Neutrophil (primary cell): Measurements from ENCODE around the gene TSPAN1.

Experiments
- H3K27ac ChIP-seq: fragments of 200-600 bp; sonication (generic); 2 replicates; pipeline ENCODE4 v1.5.1; 2016; ENCODE audit warnings: mild to moderate bottlenecking, moderate library complexity
- H3K27me3 ChIP-seq: fragments of 200-600 bp; sonication (generic); 2 replicates; pipeline ENCODE4 v1.6.0; 2016; ENCODE audit warnings: mild to moderate bottlenecking
- H3K36me3 ChIP-seq: fragments of 200-600 bp; sonication (generic); 2 replicates; pipeline ENCODE4 v1.5.1; 2017
- H3K4me1 ChIP-seq, 2 experiments: fragments of 200-600 bp in 1 of 2; sonication (generic) in 1 of 2; 1 replicate in 1 of 2; 2 replicates in 1 of 2; pipeline versions ENCODE4 v1.5.1 to v1.6.1; 2013 to 2016; ENCODE audit warnings: low read depth in 1 of 2, low read length in 1 of 2, mild to moderate bottlenecking in 1 of 2, moderate library complexity in 1 of 2; ENCODE audit not compliant: control insufficient read depth in 1 of 2, insufficient read depth in 1 of 2
- H3K4me3 ChIP-seq, 2 experiments: fragments of 200-600 bp in 1 of 2; sonication (generic) in 1 of 2; 1 replicate in 1 of 2; 2 replicates in 1 of 2; pipeline ENCODE4 v1.5.1; 2013 to 2016; ENCODE audit warnings: low read depth in 1 of 2, low read length in 1 of 2, mild to moderate bottlenecking in 1 of 2, moderate library complexity in 1 of 2
- H3K9me3 ChIP-seq: fragments of 200-600 bp; sonication (generic); 2 replicates; pipeline ENCODE4 v1.5.1; 2016
- TF ChIP-seq, protein P1 (sequence below): fragments of 200-600 bp; sonication (generic); IDR thresholded peaks from 2 replicates; pipeline ENCODE4 v1.5.1; 2016; ENCODE audit warnings: antibody characterized with exemption

TSPAN1 gene

DNA sequence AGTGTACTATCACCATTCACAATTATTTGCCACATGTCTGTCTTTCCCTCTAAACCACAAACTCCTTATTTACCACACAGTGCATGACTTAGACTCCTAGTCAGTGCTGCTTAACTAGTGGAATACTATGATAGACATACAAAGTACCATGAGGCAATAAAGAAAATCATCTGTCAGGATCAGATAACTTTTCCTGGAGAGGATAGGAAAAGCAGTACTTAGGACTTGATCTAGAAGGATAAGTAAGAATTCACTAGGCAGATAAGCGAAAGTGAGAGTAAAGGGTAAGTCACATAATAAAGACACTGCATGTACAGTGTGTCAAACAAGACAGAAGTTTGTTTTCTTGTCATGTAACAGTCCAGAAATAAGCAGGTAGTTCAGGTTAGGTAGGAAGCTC lies 21.2 kb upstream of the TSPAN1 start:
- Histone ChIP-seq H3K27me3 (no peaks in the 10 kb centered on the region), H3K9me3 (no peaks in the 10 kb centered on the region), H3K4me3 (no peak overlapping the region), H3K4me1 (no peaks in the 10 kb centered on the region), H3K36me3 (no peaks in the 10 kb centered on the region), H3K27ac (no peak overlapping the region)
- TF ChIP-seq, protein P1, sequence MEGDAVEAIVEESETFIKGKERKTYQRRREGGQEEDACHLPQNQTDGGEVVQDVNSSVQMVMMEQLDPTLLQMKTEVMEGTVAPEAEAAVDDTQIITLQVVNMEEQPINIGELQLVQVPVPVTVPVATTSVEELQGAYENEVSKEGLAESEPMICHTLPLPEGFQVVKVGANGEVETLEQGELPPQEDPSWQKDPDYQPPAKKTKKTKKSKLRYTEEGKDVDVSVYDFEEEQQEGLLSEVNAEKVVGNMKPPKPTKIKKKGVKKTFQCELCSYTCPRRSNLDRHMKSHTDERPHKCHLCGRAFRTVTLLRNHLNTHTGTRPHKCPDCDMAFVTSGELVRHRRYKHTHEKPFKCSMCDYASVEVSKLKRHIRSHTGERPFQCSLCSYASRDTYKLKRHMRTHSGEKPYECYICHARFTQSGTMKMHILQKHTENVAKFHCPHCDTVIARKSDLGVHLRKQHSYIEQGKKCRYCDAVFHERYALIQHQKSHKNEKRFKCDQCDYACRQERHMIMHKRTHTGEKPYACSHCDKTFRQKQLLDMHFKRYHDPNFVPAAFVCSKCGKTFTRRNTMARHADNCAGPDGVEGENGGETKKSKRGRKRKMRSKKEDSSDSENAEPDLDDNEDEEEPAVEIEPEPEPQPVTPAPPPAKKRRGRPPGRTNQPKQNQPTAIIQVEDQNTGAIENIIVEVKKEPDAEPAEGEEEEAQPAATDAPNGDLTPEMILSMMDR, result no peak

GRCh38 chr1:46157916-46158311 lies 17.0 kb upstream of the TSPAN1 start:
- Histone ChIP-seq H3K27ac (no peak overlapping the region), H3K4me3 (no peak overlapping the region), H3K9me3 (no peaks in the 10 kb centered on the region), H3K27me3 (peaks cover 9% of the 10 kb centered on the region), H3K4me1 (no peaks in the 10 kb centered on the region), H3K36me3 (no peaks in the 10 kb centered on the region)
- TF ChIP-seq, protein P1, result no peak

DNA sequence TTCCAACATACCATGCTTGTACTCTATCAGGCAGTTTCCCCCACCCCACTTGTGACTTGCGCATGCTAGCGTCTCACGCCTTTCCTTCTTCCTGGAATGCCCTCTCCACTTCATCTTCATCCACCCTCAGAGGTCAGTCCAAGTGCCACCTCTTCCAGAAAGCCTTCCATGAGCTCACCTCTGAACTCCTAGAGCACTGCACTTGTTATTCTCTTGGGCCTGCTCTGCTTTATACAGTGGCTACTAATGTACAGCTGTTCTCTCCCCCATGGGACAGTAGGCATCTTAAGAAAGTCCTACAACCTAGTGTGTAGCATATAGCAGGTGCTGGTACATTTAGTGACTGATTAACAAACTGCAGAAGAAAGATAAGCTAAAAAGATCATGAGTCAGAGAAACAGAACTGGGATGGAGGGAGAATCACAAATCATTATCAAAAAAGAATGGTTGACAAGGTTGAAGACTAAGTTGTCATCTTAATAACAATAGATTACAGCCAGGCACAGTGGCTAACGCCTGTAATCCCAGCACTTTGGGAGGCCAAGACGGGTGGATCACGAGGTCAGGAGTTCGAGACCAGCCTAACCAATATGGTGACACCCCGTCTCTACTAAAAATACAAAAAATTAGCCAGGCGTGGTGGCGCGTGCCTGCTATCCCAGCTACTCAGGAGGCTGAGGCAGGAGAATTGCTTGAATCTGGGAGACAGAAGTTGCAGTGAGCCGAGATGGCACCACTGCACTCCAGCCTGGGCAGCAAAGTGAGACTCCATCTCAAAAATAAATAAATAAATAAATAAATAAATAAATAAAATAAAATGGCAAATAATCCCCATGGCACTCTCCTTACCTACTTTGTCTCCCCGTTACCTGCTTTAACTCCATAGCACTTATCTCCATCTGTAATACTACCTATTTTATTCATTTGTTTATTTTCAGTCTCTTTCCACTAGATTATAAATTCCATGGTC lies 16.3 kb upstream of the TSPAN1 start:
- no peak overlapping the region for H3K27ac ChIP-seq

DNA sequence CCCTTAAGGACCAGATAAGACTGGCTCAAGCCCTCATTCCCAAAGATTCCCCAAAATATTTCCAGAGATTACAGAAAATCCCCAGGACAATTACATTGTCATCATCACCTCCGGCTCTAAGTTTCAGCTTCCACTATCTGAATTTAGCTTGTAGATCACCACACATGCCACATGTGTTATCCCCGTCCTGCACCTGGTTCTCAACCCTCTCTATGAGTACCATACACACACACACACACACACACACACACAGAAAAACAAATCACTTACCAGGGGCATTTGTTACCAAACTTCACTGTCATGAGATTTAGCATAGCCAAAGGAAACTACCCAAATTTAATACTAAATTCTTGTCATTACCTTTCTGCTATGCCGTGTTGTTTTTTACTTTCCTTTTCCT lies 15.4 kb upstream of the TSPAN1 start:
- no peaks in the 10 kb centered on the region for H3K9me3 ChIP-seq
- no peaks in the 10 kb centered on the region for H3K4me1 ChIP-seq
- no peaks in the 10 kb centered on the region for H3K36me3 ChIP-seq
- H3K4me3 ChIP-seq, result no peak overlapping the region
- no peak overlapping the region for H3K27ac ChIP-seq
- H3K27me3 ChIP-seq, result peaks cover 15% of the 10 kb centered on the region
- TF ChIP-seq, protein P1, result no peak

More for the DNA sequence above, 16.3 kb upstream of the TSPAN1 start:
- no peaks in the 10 kb centered on the region for H3K9me3 ChIP-seq
- H3K27me3 ChIP-seq, result peaks cover 10% of the 10 kb centered on the region
- no peaks in the 10 kb centered on the region for H3K4me1 ChIP-seq
- no peak overlapping the region for H3K4me3 ChIP-seq
- H3K36me3 ChIP-seq, result no peaks in the 10 kb centered on the region
- TF ChIP-seq, protein P1, result no peak

- no peaks in the 10 kb centered on the region for H3K4me1 ChIP-seq
- H3K4me3 ChIP-seq, result no peak overlapping the region
- H3K27ac ChIP-seq, result no peak overlapping the region
- TF ChIP-seq, protein P1, result no peak
- H3K36me3 ChIP-seq, result no peaks in the 10 kb centered on the region
- peaks cover 22% of the 10 kb centered on the region for H3K27me3 ChIP-seq
- no peaks in the 10 kb centered on the region for H3K9me3 ChIP-seq
Observed at GRCh38 chr1:46160212-46160611, 14.7 kb upstream of the TSPAN1 start.
